Stimulated activated CD4-positive, alpha-beta T cell treated with anti-CD3 and anti-CD28 coated beads, Interleukin-12 subunit alpha, Interleukin-12 subunit beta, amount 100 ng/mL, for 48 hours (primary cell): ENCODE data around the gene AVPR2.

Source experiments
- DNase-seq, 3 donors: peaks; one replicate each; pipeline ENCODE4 v3.0.0-alpha.2; 2020; ENCODE audit warnings: low read depth in 2 of 3, low spot score in 1 of 3

Gene AVPR2

DNA sequence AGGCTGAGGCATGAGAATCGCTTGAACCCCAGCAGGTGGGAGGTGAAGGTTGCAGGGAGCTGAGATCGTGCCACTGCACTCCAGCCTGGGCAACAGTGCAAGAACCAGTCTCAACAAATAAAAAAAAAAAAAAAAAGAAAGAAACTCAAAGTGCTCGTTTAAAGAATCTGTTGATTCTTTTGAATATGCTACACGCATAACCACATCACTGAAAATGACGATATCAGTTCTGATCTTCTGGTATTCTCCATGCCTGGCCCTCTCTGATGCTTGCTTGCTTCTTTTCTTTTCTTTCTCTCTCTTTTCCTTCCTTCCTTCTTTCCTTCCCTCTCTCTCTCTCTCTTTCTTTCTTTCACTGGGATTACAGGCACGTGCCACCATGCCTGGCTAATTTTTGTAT lies 7.3 kb downstream of the AVPR2 start:
- DNase-seq = no peak

GRCh38 chrX:153913211-153913610 lies 8.7 kb downstream of the AVPR2 start:
- DNase-seq = no peak

DNA sequence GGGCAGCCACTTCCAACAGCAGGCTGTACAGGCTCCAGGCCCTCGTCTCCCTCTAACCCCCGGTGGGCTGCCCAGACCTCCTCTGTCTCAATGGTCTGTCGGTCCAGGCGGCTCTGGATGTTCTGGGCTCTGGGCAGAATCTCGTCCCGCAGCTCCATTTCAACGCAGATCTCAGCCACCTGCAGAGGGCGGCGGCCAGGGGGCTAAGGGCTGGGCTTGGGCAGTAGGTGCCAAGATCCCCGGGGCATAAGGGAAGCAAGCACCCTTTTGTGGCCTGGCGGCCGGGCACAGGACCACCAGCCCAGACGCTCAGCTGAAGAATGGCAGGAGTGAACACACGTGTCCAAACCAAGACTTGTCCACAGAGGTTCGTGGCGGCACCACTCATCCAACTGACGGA lies 9.2 kb downstream of the AVPR2 start:
- DNase-seq = no peak

DNA sequence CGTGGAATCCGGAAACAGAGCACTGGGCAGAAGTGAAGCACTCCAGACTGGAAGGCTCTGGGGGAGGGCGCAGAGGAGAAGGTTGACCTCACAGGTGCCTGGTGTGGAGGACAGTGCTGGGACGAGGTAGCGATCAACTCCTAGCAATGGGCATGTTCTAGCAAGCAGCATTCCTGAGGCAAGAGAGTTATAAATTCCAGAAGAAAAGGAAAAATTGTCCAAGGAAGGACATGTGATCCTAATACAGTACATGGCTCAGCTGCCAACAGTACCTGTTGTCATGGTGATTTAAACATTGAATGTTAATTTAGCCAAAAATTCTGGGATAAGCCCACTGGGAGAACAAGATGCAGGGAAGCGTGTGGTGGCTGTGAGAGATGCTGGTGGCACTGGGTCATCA lies 13.4 kb downstream of the AVPR2 start:
- no peak for DNase-seq

- no peak for DNase-seq
Measured at GRCh38 chrX:153919281-153919680, 14.8 kb downstream of the AVPR2 start.

- DNase-seq = no peak
Measured at GRCh38 chrX:153920546-153920945, 16.1 kb downstream of the AVPR2 start.

DNA sequence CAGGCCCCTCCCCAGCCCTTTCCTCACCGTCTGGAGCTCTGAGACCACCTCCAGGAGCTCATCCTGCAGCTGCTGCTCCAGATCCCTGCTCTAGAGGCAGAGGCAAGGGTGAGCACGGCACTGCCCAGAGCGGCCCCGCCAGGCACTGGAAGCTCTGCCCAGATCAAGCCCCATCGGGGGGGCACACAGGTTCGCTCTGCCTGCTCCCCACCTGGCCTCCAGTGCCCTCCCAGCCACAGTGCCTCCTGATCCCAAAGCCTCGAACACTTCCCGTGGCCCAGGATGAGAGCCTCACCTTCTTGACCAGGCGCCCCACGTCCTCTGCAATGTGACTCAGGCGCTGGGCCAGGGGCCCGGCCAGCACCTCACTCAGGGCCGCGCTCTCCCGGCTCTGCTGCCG lies 16.6 kb downstream of the AVPR2 start:
- DNase-seq = no peak

DNA sequence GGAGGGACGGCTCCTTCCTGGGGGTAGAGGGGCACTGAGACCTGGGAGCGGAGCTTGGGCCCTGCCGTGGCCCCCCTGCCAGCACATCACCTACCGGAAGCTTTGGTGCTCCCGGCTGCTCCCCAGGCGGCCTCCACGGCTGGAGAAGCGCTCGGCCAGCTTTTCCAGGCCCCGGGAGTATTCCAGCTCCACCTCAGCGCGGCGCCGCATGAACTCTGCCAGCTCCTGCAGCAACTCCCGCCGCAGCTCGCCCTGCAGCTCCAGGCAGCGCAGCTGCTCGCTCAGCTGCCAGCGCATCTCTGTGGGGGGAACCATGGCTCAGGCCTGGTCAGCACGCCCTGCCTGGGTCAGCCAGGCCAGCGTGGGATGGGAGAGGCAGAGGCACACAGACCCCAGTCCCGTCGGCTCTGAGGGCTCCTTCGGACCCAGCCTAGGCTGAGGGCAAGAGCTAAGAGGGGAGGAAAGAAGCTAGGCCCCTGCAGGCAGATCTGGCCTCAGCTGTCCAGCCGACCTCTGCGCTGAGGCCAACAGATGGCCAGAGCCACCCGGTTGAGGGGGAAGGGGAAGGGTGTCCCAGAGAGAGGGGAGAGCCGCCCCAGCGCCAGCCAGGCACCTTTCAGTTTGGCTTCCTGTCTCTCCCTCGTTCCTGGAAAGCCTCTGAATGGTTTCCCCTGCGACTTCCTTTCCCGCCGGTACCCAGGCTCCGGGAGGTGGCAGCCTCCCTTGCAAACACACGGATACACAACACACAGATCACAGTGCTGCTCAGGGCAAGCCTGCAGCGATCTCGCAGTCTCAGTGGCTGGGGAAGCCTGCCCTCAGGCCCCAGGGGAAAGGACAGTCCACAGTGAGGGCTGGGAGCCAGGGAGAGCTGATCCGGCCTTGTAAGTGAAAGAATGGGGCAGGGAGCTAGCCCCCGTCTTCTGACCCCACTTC lies 17.3 kb downstream of the AVPR2 start:
- no peak for DNase-seq

- no peak for DNase-seq
Measured at GRCh38 chrX:153922932-153923857, 18.7 kb downstream of the AVPR2 start.

DNA sequence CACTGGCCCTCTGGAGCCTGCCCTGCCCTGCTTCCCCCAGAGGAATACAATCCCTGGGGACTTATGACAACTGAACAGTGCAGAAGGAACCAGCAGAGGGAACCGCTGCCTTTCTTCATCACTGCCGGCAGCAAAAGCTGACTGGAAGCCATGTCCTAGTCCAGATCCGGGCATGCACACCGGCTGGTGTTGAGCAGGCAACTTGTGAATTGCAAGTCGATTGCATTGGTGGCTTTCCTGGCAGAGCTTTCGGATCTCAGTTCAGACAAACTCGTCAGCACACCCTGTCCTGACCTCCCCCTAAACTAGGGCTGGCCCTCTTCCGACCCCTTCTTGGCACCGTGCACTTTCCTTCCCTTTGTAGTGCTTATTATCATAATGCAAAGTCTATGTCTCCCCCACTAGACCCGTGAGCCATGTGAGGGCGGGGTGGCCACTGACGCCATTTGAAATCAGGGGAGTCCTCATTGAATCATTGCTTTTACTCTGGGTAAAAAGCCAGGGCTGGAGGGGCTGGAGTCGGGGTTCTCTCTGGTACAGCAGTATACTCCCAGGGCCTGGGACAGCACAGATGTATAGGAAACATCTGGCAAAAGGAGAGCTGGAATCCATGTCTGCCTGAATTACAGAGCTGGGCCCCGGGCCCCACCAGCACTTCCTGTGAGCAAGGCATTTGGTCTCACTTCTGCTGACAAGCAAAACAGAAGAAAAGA lies 19.8 kb downstream of the AVPR2 start:
- DNase-seq = no peak

GRCh38 chrX:153925387-153925738 lies 20.9 kb downstream of the AVPR2 start:
- DNase-seq = no peak

GRCh38 chrX:153925739-153926551 lies 21.5 kb downstream of the AVPR2 start, which contains the start of gene ARHGAP4:
Gene ARHGAP4 (minus strand): TSS chrX:153926264. CDS start chrX:153926202, 62 bp downstream.
- peak in 2 of 3 donors; percentile 31 to 54 for DNase-seq

GRCh38 chrX:153926552-153926857 lies 22.0 kb downstream of the AVPR2 start:
- DNase-seq = no peak

DNA sequence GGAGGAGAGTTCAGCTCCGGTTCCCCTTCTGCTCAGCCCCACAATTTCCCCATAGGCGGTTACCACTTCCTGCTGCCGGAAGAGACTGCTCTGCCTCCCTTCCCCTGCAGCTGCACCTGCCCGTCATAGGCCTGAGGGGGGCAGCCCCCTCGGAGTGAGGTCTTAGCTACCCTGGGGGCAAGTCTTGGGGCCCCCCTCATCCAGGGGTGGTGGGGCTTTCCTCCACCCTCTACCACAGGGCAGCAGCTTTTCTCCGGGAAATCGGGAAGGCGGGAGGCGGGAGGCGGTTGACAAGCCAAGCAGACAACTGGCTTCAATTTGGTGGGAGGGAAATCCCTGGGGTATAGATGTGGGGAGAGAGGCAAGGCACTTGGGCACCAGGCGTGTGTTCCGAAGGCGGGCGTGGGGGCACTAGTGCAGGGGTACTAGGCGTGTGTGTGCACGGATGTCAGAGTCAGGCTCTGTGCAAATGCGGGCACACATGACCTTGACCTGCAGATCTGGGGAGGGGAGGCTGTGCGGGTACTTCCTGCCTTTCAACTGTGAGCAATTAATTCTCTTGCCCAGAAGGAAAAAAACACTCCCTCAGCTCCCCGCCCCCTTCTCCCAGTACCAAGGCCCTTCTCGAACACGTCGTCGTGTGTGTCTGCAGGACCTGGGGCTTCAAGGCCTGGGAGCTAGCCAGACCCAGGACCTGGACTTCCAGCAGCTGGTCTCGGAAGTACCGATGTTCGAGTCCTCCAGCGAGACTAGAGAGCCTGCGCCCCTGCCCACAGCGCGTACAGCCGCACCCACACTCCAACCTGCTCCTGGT lies 22.6 kb downstream of the AVPR2 start:
- peak in 2 of 3 donors; percentile 54 to 61 for DNase-seq

DNA sequence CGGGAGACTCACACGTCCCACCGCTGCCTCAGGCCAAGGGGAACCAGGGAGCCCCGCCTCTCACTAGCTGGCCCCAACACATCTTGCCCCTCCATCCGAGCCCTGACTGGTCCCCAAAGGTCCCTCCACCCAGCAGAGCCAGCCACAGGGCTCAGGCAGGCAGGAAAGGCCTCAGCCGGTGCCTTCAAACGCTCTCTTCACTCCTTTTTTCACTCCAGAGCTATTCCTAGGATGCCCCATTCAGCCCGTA lies 23.1 kb downstream of the AVPR2 start:
- no peak for DNase-seq

DNA sequence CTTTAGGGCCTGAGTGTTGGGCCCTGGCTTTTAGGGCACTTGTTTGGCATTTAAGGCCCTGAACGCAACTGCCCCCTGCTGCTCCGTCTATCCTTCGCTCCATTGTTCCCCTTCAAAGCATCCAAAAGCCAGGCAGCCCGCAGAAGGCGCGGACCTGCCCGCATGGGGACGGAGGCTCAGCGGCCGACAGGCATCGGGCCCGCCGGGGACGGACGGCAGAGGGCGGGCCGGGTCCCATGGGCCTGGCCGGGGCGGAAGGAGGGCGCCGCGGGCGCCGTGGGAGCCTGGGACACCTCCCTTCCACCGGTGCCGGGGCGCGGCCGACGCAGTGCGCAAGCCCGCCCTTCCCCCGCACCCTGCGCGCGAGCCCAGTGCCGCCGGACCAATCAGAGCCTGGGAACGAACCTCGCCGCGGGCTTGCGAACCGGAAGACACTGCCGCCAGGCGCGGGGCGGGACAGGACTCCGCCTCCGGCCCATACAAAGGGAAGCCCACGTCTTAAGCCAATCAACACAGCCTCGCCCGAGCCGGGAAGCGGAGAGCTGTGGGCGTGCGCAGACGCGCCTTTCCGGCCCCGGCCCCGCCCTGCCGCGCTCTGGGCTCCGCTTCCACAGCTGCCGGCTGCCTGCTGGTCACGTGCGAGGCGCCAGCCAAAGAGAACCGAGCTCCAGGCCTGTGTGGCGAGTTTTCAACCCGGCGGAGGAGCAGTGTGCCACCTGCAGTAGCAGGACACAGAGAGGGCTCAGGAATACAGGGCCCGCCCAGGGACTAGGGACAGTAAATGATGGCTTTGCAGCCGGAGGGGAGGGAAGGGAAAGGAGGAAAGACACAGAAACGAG lies 23.7 kb downstream of the AVPR2 start:
- peak; percentile 85 to 89 (median 86) for DNase-seq

GRCh38 chrX:153928846-153929245 lies 24.4 kb downstream of the AVPR2 start:
- DNase-seq = no peak

- no peak for DNase-seq
Measured at GRCh38 chrX:153929576-153929975, 25.1 kb downstream of the AVPR2 start.
